Endothelial cell of umbilical vein (primary cell): Measurements from ENCODE around the gene ADARB1. TPM values are rescaled to one million over a fixed set of nuclear protein-coding genes. Genes with fewer than 3 reads are reported as not detected.

Experiments
- BruUV-seq: library from RNA; stranded (reverse); fragments of 400-500 nt; replicated peaks from 2 replicates; lab custom pipeline; 2021; lab: Mats Ljungman, UMichigan
- CTCF ChIA-PET: fragments of 300-600, 350-600 bp; sonication (Branson Sonifier 250); formaldehyde crosslinking; loops from one replicate; lab custom pipeline; 2021; ENCODE audit warnings: antibody characterized with exemption, inconsistent platforms; lab: Charles Lee
- POLR2A ChIA-PET: fragments of 300-600, 350-600 bp; sonication (Branson Sonifier 250); formaldehyde crosslinking; loops from one replicate; lab custom pipeline; 2021; ENCODE audit warnings: antibody characterized with exemption, inconsistent platforms; lab: Charles Lee
- DNase-seq: peaks from one replicate; pipeline ENCODE4 v3.0.0-alpha.2; 2011; ENCODE audit warnings: low read depth, low spot score
- FAIRE-seq: peaks from 2 replicates; lab custom pipeline; 2011; peaks lifted over from hg19 to GRCh38; lab: Jason Lieb, UNC
- H2AFZ ChIP-seq: 2 replicates; pipeline ENCODE4 v1.6.0; 2012; ENCODE audit warnings: low read depth, low read length, control low read depth, inconsistent platforms
- H3K27ac ChIP-seq: 2 replicates; pipeline ENCODE4 v1.5.1; 2011; ENCODE audit warnings: low read depth, mild to moderate bottlenecking, control low read depth, low read length, moderate library complexity; ENCODE audit not compliant: insufficient read depth
- H3K27me3 ChIP-seq, 2 experiments: 2 replicates each; pipeline versions ENCODE4 v1.6.0 to v1.6.1; 2011; ENCODE audit warnings: low read length in 2 of 2, mixed read lengths in 1 of 2; ENCODE audit not compliant: control insufficient read depth in 2 of 2, insufficient read depth in 2 of 2
- H3K36me3 ChIP-seq, 2 experiments: 2 replicates in 1 of 2; 3 replicates in 1 of 2; pipeline ENCODE4 v1.5.1; 2011; ENCODE audit warnings: low read length in 2 of 2, mild to moderate bottlenecking in 1 of 2, moderate library complexity in 1 of 2; ENCODE audit not compliant: control insufficient read depth in 2 of 2, insufficient read depth in 2 of 2; ENCODE audit errors: extremely low read depth in 1 of 2
- H3K4me1 ChIP-seq: 3 replicates; pipeline ENCODE4 v1.5.1; 2011; ENCODE audit warnings: mild to moderate bottlenecking, low read length; ENCODE audit not compliant: control insufficient read depth, insufficient read depth; ENCODE audit errors: extremely low read depth
- H3K4me2 ChIP-seq: 2 replicates; pipeline ENCODE4 v1.6.1; 2011; ENCODE audit warnings: low read length, control low read depth, mixed read lengths; ENCODE audit not compliant: insufficient read depth
- H3K4me3 ChIP-seq, 3 experiments: fragments of 200-600 bp in 1 of 3; sonication (generic), shearing (Covaris generic) in 1 of 3; replicated peaks in 1 of 3; 2 replicates each; pipeline ENCODE4 v1.5.1; 2011 to 2016; ENCODE audit warnings: control low read depth in 3 of 3, low read length in 3 of 3, mild to moderate bottlenecking in 2 of 3, inconsistent platforms in 1 of 3, low read depth in 1 of 3, moderate library complexity in 1 of 3; ENCODE audit not compliant: insufficient read depth in 1 of 3
- H3K79me2 ChIP-seq: 2 replicates; pipeline ENCODE4 v1.6.0; 2012; ENCODE audit warnings: low read length, inconsistent platforms; ENCODE audit not compliant: control insufficient read depth, insufficient read depth
- H3K9ac ChIP-seq: replicated peaks from 2 replicates; pipeline ENCODE3; 2011; ENCODE audit warnings: low read length, control low read depth; ENCODE audit not compliant: insufficient read depth; ENCODE audit errors: extremely low read depth
- H3K9me1 ChIP-seq: replicated peaks from 3 replicates; pipeline ENCODE4 v1.6.0; 2011; ENCODE audit warnings: mild to moderate bottlenecking, low read length; ENCODE audit not compliant: control insufficient read depth, insufficient read depth; ENCODE audit errors: extremely low read depth
- H3K9me3 ChIP-seq: replicated peaks from 2 replicates; pipeline ENCODE4 v1.5.1; 2012; ENCODE audit warnings: low read length, inconsistent platforms; ENCODE audit not compliant: control insufficient read depth, insufficient read depth
- H4K20me1 ChIP-seq: replicated peaks from 2 replicates; pipeline ENCODE3; 2011; ENCODE audit warnings: mild to moderate bottlenecking, low read length; ENCODE audit not compliant: control insufficient read depth, insufficient read depth; ENCODE audit errors: extremely low read depth
- EZH2 ChIP-seq: IDR thresholded peaks from 2 replicates; pipeline ENCODE4 v1.6.1; 2012; ENCODE audit warnings: borderline replicate concordance, low read depth, mild to moderate bottlenecking, moderate library complexity, low read length, inconsistent platforms; ENCODE audit not compliant: severe bottlenecking
- FOS ChIP-seq: IDR thresholded peaks from 2 replicates; pipeline ENCODE4 v1.6.1; 2011; ENCODE audit warnings: mild to moderate bottlenecking, low read length, moderate library complexity, borderline replicate concordance; ENCODE audit not compliant: insufficient read depth
- GATA2 ChIP-seq: IDR thresholded peaks from 2 replicates; pipeline ENCODE4 v1.7.0; 2011; ENCODE audit warnings: low read depth, mild to moderate bottlenecking, moderate library complexity, mixed read lengths, low read length; ENCODE audit not compliant: insufficient read length, insufficient read depth
- JUN ChIP-seq: IDR thresholded peaks from 2 replicates; pipeline ENCODE4 v1.6.1; 2011; ENCODE audit warnings: borderline replicate concordance, low read depth; ENCODE audit not compliant: insufficient read length, insufficient read depth
- MYC ChIP-seq: IDR thresholded peaks from one replicate; pipeline ENCODE4 v1.6.1; 2011; ENCODE audit warnings: mild to moderate bottlenecking, low read depth, low read length
- POLR2A ChIP-seq: IDR thresholded peaks from 2 replicates; pipeline ENCODE4 v1.6.1; 2012; ENCODE audit warnings: low read depth, mild to moderate bottlenecking, control low read depth, low read length
- POLR2AphosphoS5 ChIP-seq: IDR thresholded peaks from 2 replicates; pipeline ENCODE4 v1.6.1; 2012; ENCODE audit warnings: low read depth, mild to moderate bottlenecking, control low read depth, low read length, moderate library complexity; ENCODE audit not compliant: insufficient read depth
- dilution Hi-C: fragments of 300-500 bp; cut with MboI; formaldehyde crosslinking; loops from one replicate; pipeline ENCODE4 v1.15.0; 2019; ENCODE audit warnings: low sequenced_read_pairs; ENCODE audit not compliant: extremely low pct_ligation_motif_present
- intact Hi-C: fragments of 100-400 bp; cut with micrococcal nuclease; formaldehyde crosslinking; loops from one replicate; pipeline ENCODE4 v1.10.0; 2022
- polyA plus RNA-seq, 4 experiments: library from polyadenylated mRNA; depleted of rRNA in 3 of 4; stranded (reverse) in 3 of 4; unstranded in 1 of 4; fragments of >200 nt; gene quantifications; 2 replicates each; pipeline versions ENCODE4 v1.2.1 to v1.2.3, GENCODE V29; 2011 to 2012; ENCODE audit warnings: missing spikeins in 1 of 4
- total RNA-seq: library from RNA; stranded (reverse); gene quantifications from 2 replicates; pipeline ENCODE4 v1.2.3, GENCODE V29; 2021
- TF ChIP-seq, protein P1 (sequence below): IDR thresholded peaks from 2 replicates; pipeline ENCODE4 v1.6.1; 2011; ENCODE audit not compliant: insufficient read depth, insufficient read length
- TF ChIP-seq, protein P2 (sequence below), 2 donors: IDR thresholded peaks; 1 replicate in 1 of 2; 2 replicates in 1 of 2; pipeline ENCODE4 v1.5.1; 2011; ENCODE audit warnings: low read length in 2 of 2, mild to moderate bottlenecking in 2 of 2, moderate library complexity in 2 of 2, control low read depth in 1 of 2, inconsistent platforms in 1 of 2, low read depth in 1 of 2; ENCODE audit not compliant: insufficient read depth in 1 of 2; ENCODE audit errors: extremely low read depth in 1 of 2

ADARB1 gene
- total and polyA plus RNA-seq, 2 donors (not counting 3 experiments of a cell fraction or from before 2014, with no cell fraction given) = 32.5 to 54.3 TPM

DNA sequence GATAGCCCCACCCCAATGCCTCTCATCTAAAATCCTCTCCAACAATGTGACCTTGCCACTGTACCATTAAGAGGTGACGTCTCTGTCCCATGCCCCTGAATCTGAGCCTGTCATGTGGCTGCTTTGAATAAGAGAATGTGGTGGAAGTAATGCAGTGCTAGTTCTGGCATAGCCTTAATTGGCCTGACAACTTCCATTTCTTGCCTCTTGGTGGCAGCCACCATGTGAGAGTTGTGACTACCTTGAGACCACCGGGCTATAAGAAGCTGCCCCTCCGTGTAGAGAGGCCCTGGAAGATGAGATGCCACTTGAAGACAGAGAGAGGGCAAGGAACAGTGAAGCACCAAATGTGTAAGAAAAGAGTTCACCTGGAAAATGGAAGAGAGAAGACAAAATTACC, 118.0 kb downstream of the ADARB1 start:
- Histone ChIP-seq H3K36me3 (peaks cover 2 to 6% of the 10 kb centered on the region in 2 experiments), H3K9me1 (no peaks in the 10 kb centered on the region), H3K4me1 (no peaks in the 10 kb centered on the region), H3K79me2 (no peaks in the 10 kb centered on the region), H2AFZ (no peak overlapping the region), H3K4me3 (no peak overlapping the region), H3K9me3 (peaks cover 1% of the 10 kb centered on the region), H4K20me1 (no peaks in the 10 kb centered on the region), H3K9ac (no peak overlapping the region), H3K4me2 (no peak overlapping the region), H3K27ac (no peak overlapping the region), H3K27me3 (no peaks in the 10 kb centered on the region)
- CTCF ChIA-PET = interaction anchor here (1.2 kb wide), 1 partner anchor 10 kb away, joined by 3 read pairs; no protein-coding TSS in a partner anchor
- intact Hi-C loops = no loop called here
- no TSS peak for BruUV-seq
- no peak for FAIRE-seq
- TF ChIP-seq JUN = no peak
- DNase-seq = no peak
- dilution Hi-C loops = no loop called here
- POLR2A ChIA-PET = no interaction called here

DNA sequence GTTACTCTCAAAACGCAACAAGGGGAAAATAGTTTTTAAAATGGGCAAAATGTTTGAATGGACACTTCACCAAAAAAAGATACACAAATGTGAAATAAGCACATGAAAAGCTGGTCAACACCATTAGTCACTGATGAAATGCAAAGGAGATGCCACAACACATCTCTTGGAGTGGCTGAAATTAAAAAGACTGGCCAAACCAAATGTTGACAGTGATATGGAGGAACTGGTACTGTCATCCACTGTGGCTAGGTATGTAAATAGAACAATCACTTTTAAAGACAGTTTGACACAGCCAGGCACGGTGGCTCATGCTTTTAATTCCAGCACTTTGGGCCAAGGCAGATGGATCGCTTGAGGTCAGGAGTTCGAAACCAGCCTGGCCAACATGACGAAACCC, 122.2 kb downstream of the ADARB1 start:
- dilution Hi-C loops = no loop called here
- CTCF ChIA-PET = no interaction called here
- H3K4me1 ChIP-seq = peaks cover 3% of the 10 kb centered on the region
- no peak overlapping the region for H3K27ac ChIP-seq
- FAIRE-seq = no peak
- TF ChIP-seq POLR2A (no peak), EZH2 (no peak), JUN (no peak), POLR2AphosphoS5 (no peak), GATA2 (no peak), FOS (no peak), MYC (no peak)
- TF ChIP-seq, protein P1, sequence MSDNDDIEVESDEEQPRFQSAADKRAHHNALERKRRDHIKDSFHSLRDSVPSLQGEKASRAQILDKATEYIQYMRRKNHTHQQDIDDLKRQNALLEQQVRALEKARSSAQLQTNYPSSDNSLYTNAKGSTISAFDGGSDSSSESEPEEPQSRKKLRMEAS = no peak
- TF ChIP-seq, protein P2, sequence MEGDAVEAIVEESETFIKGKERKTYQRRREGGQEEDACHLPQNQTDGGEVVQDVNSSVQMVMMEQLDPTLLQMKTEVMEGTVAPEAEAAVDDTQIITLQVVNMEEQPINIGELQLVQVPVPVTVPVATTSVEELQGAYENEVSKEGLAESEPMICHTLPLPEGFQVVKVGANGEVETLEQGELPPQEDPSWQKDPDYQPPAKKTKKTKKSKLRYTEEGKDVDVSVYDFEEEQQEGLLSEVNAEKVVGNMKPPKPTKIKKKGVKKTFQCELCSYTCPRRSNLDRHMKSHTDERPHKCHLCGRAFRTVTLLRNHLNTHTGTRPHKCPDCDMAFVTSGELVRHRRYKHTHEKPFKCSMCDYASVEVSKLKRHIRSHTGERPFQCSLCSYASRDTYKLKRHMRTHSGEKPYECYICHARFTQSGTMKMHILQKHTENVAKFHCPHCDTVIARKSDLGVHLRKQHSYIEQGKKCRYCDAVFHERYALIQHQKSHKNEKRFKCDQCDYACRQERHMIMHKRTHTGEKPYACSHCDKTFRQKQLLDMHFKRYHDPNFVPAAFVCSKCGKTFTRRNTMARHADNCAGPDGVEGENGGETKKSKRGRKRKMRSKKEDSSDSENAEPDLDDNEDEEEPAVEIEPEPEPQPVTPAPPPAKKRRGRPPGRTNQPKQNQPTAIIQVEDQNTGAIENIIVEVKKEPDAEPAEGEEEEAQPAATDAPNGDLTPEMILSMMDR (IDR thresholded peaks at IDR 0.05; ENCODE audit: extremely low read depth in 1 of 2, insufficient read depth in 1 of 2, low read depth in 1 of 2, low read length in 2 of 2) = no peak
- no TSS peak for BruUV-seq
- DNase-seq = no peak
- intact Hi-C loops = no loop called here
- no peak overlapping the region for H2AFZ ChIP-seq
- H3K4me2 ChIP-seq = no peak overlapping the region
- no peaks in the 10 kb centered on the region for H4K20me1 ChIP-seq
- H3K27me3 ChIP-seq = no peaks in the 10 kb centered on the region
- no peak overlapping the region for H3K4me3 ChIP-seq
- peaks cover 0 to 2% of the 10 kb centered on the region in 2 experiments for H3K36me3 ChIP-seq
- POLR2A ChIA-PET = no interaction called here
- H3K9ac ChIP-seq = no peak overlapping the region
- no peaks in the 10 kb centered on the region for H3K9me1 ChIP-seq
- no peaks in the 10 kb centered on the region for H3K79me2 ChIP-seq
- no peaks in the 10 kb centered on the region for H3K9me3 ChIP-seq
